GM18508 (cell line): ENCODE measurements around the gene FPR2.
"Not testable (repeated sequence)": the region's sequence is repeated elsewhere in the genome, so short reads cannot be mapped to it uniquely, and the experiment has no call there.

Experiments used
- ATAC-seq: cut with Tn5 transposase; IDR thresholded peaks from one replicate; pipeline ENCODE4 v1.9.1; 2021; ENCODE audit warnings: moderate number of reproducible peaks; ENCODE audit not compliant: insufficient read depth, unreplicated experiment

FPR2 gene

DNA sequence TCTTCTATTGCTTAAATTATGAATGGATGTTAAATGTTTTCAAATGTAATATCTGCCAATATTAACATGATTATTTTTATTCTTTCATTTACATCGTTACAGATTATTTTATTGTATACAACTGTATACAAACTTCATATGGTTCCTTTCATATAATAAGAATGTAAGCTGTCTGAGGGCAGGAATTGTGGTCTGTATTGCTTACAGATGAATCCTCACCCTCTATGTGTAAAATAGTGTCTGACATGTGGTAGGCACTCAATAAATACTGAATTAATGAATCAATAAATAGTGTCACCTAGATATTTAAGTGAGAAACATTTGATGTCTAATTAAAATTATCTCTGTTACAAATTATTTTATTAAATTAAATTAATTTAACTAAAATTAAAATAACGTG lies 41.8 kb downstream of the FPR2 start:
- no peak for ATAC-seq

DNA sequence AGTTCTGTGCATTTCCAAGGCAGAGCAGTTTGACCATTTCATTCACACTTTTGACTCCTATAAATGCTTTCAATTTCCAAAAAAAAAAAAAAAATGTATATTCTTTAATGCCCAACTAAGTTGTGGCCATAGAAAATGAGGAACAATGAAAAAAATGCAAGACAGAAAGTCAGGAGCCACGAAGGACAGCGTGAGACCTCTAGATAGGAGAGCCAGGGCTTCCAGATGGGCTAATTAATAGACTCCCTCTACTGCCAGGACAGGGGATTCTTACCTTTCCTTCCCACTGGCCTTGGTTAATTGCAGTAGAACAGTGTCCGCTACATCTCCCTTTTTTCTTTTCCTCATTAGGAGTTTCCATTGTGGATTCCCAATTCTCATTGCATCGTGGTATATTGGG lies 42.5 kb downstream of the FPR2 start:
- ATAC-seq: no peak

DNA sequence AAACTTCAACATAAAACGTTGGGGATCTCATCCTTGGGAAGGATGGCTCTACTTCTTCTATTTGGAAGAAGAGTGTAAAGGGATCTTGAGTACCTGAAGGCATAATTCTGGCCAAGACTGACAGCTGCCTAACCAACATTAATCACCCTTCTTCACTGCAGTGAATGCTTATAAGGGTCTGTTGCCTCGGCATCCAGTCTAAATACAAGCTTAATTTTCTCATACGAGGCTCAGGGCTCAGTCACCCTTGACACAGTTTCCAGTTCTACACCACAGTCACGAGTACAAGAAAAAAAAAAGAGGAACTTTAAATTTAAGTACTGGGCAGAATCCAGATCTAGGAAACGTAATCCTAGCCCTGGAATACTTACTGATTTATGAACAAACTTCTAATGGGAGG lies 43.0 kb downstream of the FPR2 start:
- no peak for ATAC-seq

DNA sequence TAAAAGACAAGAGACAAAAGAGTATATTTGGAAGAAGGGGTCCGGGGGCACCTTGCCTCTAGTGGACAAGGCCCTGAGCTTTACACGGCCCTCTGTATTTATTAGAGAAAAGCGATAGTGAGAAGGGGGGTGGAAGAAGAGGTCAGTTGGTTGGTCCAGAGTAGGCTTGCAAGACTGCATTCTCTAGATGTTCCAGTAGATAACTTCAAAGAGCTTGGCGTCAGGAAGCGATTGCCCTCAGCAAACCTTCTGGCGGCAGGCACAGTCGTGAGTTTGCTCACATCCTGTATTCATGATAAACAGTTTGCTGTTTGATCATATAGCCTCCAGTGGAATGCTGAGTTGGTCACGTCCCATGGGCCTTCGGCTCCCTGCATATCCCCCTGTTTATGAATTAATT lies 43.8 kb downstream of the FPR2 start:
- ATAC-seq: not testable (repeated sequence)

DNA sequence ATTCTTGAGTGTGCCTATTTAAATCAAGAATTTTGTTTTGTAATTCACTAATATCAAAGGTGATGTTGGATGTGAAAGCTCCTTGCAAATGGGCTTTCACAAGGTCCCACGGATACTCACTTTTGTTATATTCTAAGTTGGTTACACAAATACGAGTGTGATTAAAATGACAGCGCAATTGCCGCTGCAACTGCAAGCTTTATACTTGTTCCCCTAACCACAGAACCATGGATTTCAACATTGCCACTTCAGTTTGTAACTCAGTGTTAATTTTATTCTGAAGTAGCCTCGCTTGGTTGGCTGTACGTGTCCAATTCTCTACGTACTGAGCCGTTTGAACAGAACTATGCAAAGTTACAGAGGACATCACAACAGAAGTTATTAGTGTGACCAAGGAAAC lies 44.4 kb downstream of the FPR2 start:
- not testable (repeated sequence) for ATAC-seq

DNA sequence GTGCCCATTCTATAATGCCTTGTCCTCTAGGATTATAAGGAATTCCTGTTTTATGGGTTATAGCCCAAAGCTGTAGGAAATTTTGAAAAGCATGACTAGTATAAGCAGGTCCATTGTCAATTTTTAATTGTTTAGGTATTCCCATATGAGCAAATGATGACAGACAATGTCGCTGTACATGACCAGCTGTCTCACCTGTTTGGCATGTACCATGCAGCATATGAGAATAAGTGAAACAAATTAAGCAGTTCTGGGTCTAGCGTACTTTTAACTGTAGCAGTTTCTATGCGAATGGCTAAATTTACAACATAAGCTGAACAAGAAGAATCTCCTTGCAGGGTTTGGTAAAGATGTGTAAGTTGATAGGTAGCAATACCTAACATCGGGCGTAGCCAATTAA lies 45.6 kb downstream of the FPR2 start:
- not testable (repeated sequence) for ATAC-seq

DNA sequence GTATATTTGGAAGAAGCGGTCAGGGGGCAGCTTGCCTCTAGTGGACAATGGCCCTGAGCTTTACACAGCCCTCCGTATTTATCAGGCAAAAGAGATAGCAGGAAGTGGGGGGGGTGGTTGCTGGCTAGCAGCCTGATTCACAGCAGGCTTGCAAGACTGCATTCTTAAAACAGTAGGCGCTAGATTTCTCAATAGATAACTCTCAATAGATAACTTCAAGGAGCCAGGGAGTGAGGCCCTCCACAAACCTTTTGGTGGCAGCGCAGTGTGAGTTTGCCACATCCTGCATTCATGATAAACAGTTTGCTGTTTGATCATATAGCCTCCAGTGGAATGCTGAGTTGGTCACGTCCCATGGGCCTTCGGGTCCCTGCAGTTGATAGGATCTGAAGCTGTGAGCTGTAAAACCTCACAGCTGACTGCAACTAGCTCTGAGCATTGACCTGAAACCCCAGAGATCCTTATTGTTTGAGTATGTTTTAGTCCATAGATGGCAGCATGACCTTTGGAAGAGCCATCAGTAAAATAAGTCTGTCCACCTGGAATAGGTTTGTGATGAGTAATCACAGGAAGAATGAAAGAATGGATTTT lies 46.2 kb downstream of the FPR2 start:
- ATAC-seq: no peak

DNA sequence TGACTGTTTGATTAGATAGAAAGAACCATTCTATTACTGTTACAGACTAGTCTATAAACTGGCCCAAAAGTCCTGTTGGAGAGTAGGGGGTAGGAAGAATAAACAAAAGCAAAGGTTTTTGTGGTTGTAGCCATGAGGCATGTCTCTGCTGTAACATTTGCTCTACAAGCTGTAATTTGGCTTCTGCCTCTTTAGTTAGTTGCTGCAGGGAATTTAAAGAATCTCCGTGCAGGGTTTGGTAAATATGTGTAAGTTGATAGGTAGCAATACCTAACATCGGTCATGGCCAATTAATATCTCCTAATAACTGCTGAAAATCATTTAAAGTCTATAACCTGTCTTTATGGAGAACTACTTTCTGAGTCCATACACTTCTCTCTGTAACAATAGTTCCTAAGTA lies 46.9 kb downstream of the FPR2 start:
- ATAC-seq: no peak

DNA sequence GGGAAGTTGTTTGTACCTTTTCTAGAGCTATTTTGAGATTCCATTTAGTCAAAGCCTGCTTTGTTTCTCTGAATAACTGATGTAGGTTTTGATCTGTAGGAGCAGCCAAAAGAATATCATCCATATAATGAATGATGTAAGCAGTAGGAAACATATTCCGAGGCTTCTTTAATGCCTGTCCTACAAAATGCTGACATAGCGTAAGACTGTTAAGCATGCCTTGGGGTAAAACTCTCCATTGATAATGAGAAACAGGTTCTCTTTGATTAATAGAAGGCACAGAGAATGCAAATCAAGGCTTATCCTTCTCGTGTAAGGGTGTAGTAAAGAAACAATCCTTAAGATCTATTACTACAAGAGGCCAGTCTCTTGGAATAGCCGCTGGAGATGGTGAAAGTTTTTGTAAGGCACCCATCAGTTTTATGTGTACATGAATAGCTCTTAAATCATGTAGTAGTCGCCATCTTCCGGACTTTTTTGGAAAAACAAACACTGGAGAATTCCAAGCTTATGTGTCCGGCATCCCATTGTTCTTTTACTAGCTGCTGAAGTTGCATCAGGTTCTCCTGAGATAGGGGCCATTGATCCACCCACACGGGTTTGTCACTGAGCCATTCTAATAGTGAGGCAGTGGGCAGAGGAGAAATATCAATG lies 47.5 kb downstream of the FPR2 start:
- ATAC-seq: no peak

DNA sequence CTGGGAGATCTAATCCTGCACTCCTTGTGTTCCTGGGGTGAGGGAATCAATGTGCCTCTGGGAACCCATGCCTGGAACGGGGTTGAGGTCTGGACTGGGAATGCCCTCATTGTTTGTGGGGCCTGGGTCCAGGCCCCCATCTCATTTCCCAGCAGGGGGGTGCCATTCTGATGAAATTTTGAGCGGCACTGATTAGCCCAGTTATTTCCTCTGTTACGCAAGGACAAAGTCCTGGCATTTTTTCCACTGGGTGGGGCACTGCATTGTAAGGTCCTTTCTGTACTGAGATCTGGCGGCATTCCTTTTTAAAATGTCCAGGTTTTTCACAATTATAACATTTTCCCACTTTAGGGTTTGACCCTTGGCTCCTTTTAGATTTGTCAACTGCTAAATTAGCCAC lies 48.8 kb downstream of the FPR2 start:
- no peak for ATAC-seq

DNA sequence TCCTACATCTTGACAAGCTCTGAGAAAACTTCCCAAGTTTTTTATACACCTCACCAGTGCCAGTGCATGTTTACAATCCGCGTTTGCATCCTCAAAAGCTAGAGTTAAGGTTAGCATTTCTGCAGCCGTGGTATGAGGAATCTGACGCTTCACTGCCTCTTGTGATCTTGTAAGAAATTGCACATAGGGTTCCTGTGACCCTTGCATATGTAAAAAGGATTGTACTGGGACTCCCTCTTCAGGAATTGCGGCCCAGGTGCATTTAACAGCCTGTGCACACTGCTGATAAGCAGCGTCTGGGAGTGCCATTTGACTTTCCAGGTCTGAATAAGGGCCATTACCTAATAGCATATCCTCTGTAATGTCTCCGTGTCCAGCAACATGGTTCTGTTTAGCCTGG lies 49.2 kb downstream of the FPR2 start:
- ATAC-seq: no peak

DNA sequence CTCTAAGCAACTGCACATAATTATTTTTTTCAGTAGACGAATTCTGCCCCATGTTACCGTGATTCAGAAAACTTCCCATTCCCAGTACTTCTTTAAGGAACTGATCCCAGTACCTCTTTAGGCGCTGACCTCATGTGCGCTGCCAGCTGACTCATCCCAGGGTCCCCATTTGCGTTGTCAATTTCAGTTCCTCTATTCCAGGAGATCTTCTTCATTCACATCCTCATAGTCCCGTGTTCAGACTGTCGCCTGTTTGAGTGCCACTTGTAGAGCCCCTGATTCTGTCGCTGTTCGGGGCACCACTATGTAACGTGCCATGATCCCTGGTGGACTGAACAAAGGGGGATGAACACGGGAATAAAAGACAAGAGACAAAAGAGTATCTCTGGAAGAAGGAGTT lies 50.4 kb downstream of the FPR2 start:
- ATAC-seq: no peak

DNA sequence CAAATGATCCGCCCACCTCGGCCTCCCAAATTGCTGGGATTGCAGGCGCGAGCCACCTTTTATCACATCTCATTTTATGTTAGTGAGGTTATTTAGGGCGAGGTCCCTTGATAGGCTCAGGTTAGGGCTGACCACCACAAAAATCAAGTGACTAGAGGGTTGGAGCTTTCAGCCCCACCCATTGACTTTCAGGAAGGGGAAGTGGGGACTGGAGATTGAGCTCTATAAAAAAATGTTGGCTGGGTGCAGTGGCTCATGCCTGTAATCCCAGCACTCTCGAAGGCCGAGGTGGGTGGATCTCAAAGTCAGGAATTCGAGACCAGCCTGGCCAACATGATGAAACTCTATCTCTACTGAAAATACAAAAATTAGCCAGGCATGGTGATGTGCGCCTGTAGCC lies 54.1 kb downstream of the FPR2 start:
- ATAC-seq: no peak

DNA sequence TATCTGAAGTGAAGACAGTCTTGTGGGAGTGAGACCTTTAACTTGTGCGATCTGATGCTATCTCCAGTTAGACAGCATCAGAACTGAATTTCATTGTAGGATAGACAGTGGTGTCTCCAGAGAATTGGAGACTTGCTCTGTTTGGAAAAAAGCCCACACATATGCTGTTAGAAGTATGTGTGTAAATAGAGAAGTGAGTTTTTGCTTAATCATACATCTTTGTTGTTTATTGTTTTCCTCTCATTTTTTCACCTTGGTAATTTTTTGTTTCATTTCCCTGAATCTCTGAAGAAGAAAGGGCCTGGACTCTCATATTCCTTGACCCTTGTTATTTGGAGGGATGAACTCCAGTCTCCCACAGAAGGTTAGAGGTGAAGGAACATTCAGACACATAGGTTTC lies 55.7 kb downstream of the FPR2 start:
- no peak for ATAC-seq

DNA sequence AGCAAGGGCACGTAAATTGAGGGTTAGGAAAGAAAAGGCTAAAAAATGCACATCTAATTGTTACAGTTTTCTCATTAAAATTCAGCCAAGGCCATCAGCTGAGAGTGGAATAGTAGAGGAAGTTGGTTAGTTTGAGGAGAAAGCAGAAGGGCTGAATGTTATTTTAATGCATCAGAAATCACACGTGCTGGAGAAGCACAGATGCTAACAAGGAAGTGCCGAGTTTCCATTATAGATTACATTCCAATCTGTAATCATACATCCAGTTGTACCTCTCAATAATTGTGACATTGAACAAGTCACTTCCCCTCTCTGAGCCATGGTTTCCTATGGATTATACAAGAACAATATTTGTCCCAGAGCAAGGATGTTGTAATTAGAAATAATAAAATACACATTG lies 59.0 kb downstream of the FPR2 start:
- ATAC-seq: no peak
